Ovary (tissue), 3 donors: ENCODE data around the gene ATG3.

Experiments used
- EP300 ChIP-seq: sonication (generic); formaldehyde crosslinking; IDR thresholded peaks from one replicate; pipeline ENCODE4 v1.6.1; 2017; ENCODE audit warnings: antibody characterized with exemption
- POLR2A ChIP-seq: fragments of 450-650 bp; IDR thresholded peaks from one replicate; pipeline ENCODE4 v1.6.1; 2017; ENCODE audit warnings: antibody characterized with exemption, mild to moderate bottlenecking, moderate library complexity
- TF ChIP-seq, protein P1 (sequence below), 3 donors: fragments of 450-650 bp in 2 of 3; fragments of 200-600 bp in 1 of 3; IDR thresholded peaks; one replicate each; pipeline versions ENCODE4 v1.5.1 to v1.8.0; 2016 to 2022; ENCODE audit warnings: antibody characterized with exemption in 3 of 3, mild to moderate bottlenecking in 1 of 3
- donor health status: DM: no; HTN: no; CAD: no.

DNA sequence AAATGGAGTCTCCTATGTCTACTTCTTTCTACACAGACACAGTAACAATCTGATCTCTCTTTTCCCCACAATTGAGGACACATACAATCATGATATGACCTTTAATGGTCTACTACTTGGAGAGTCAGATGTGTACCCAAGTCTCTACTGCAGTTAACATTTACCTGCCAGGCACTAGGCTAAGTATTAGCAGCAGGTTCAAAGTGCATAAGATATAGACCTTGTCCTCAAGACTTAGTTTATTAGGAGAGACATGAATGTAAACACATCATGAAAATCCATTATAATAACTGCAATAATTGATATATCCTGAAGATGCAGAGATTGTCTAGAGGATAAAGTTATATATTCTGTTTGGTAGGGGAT is 3.2 kb upstream of the ATG3 start:
- TF ChIP-seq, protein P1, sequence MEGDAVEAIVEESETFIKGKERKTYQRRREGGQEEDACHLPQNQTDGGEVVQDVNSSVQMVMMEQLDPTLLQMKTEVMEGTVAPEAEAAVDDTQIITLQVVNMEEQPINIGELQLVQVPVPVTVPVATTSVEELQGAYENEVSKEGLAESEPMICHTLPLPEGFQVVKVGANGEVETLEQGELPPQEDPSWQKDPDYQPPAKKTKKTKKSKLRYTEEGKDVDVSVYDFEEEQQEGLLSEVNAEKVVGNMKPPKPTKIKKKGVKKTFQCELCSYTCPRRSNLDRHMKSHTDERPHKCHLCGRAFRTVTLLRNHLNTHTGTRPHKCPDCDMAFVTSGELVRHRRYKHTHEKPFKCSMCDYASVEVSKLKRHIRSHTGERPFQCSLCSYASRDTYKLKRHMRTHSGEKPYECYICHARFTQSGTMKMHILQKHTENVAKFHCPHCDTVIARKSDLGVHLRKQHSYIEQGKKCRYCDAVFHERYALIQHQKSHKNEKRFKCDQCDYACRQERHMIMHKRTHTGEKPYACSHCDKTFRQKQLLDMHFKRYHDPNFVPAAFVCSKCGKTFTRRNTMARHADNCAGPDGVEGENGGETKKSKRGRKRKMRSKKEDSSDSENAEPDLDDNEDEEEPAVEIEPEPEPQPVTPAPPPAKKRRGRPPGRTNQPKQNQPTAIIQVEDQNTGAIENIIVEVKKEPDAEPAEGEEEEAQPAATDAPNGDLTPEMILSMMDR (IDR thresholded peaks at IDR 0.05), result no peak
- TF ChIP-seq EP300, result no peak
- no peak for TF ChIP-seq POLR2A
